ENCODE measurements around the gene RTKN2. TPM values are rescaled to one million over a fixed set of nuclear protein-coding genes. Genes with fewer than 3 reads are reported as not detected.
A peak's percentile ranks its signal among the peaks of the same experiment; 100 is the strongest.

The RTKN2 gene
- total and polyA plus RNA-seq, 2 donors (not counting 1 experiment from before 2014, with no cell fraction given): 0.07 to 0.22 TPM

DNA sequence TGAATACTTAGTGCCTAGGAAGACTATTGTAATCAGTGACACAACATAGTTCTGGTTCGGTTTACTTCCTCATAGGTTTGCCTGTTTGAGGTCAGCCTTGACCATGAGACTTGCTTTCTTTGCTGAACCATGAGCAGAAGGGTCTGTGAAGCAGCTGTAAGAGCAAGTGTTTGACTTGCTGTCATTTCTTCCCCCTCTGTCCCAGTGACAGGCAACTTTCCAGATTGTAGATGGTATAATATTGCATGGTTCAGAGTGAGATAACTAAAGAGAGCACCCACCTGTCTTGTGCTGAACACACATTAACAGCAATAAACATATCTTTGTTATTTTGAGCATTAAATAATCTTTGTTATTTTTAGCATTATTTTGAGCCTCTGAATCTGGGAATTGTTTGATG, 9.3 kb upstream of the RTKN2 start:
- H3K4me2 ChIP-seq (replicated peaks; ENCODE audit: low read depth, low read length, poor library complexity, severe bottlenecking): no peak overlapping the region
- DNase-seq (no peak), ATAC-seq (ENCODE audit: low read depth) (no peak)
- Mint-ChIP-seq H3K27ac (no peak overlapping the region), H3K27me3 (peaks cover 12% of the 10 kb centered on the region), H3K4me3 (no peak overlapping the region), H3K9me3 (ENCODE audit: insufficient read depth) (no peaks in the 10 kb centered on the region), H3K4me1 (no peaks in the 10 kb centered on the region)
- ChIA-PET POLR2A (no interaction called here), CTCF (no interaction called here)
- intact Hi-C loops (cut with micrococcal nuclease): no loop called here
- H3K27ac ChIP-seq (ENCODE audit: low read length in 2 of 2): no peak overlapping the region
- H3K4me1 ChIP-seq (ENCODE audit: control insufficient read depth in 2 of 2, insufficient read depth in 2 of 2, low read length in 2 of 2): no peaks in the 10 kb centered on the region
- no peaks in the 10 kb centered on the region for H3K36me3 ChIP-seq (replicated peaks in 1 of 2; ENCODE audit: control extremely low read depth in 1 of 2, control insufficient read depth in 1 of 2, extremely low read depth in 1 of 2, insufficient read depth in 2 of 2, low read length in 1 of 2)
- H4K20me1 ChIP-seq (ENCODE audit: control insufficient read depth, insufficient read depth, low read length, poor library complexity, severe bottlenecking): no peaks in the 10 kb centered on the region
- no peaks in the 10 kb centered on the region for H3K79me2 ChIP-seq (ENCODE audit: control insufficient read depth, insufficient read depth, low read length)
- TF ChIP-seq, protein P1, sequence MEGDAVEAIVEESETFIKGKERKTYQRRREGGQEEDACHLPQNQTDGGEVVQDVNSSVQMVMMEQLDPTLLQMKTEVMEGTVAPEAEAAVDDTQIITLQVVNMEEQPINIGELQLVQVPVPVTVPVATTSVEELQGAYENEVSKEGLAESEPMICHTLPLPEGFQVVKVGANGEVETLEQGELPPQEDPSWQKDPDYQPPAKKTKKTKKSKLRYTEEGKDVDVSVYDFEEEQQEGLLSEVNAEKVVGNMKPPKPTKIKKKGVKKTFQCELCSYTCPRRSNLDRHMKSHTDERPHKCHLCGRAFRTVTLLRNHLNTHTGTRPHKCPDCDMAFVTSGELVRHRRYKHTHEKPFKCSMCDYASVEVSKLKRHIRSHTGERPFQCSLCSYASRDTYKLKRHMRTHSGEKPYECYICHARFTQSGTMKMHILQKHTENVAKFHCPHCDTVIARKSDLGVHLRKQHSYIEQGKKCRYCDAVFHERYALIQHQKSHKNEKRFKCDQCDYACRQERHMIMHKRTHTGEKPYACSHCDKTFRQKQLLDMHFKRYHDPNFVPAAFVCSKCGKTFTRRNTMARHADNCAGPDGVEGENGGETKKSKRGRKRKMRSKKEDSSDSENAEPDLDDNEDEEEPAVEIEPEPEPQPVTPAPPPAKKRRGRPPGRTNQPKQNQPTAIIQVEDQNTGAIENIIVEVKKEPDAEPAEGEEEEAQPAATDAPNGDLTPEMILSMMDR (IDR thresholded peaks at IDR 0.05): no peak
- no peak for TF ChIP-seq EZH2 (IDR thresholded peaks at IDR 0.05; ENCODE audit: borderline replicate concordance, insufficient read depth, low read depth, low read length, poor library complexity, severe bottlenecking)
- WGBS (ENCODE audit: insufficient coverage): 60% methylated on average over 1 of the region's 1 CpG
- H3K9ac ChIP-seq (ENCODE audit: low read length): no peak overlapping the region
- no peak overlapping the region for H2AFZ ChIP-seq (ENCODE audit: insufficient read depth, low read depth, low read length, poor library complexity, severe bottlenecking)
- H3K9me3 ChIP-seq (ENCODE audit: control extremely low read depth in 1 of 3, control insufficient read depth in 2 of 3, insufficient read depth in 1 of 3, low read length in 2 of 3): peaks cover 0 to 3% (median 0%) of the 10 kb centered on the region in 3 donors
- H3K4me3 ChIP-seq (ENCODE audit: control extremely low read depth in 1 of 5, extremely low read depth in 1 of 5, insufficient read depth in 1 of 5, low read depth in 2 of 5, low read length in 4 of 5): no peak overlapping the region
- no peaks in the 10 kb centered on the region for H3K27me3 ChIP-seq (replicated peaks in 1 of 4; ENCODE audit: control extremely low read depth in 1 of 4, control insufficient read depth in 3 of 4, insufficient read depth in 4 of 4, low read length in 3 of 4)

DNA sequence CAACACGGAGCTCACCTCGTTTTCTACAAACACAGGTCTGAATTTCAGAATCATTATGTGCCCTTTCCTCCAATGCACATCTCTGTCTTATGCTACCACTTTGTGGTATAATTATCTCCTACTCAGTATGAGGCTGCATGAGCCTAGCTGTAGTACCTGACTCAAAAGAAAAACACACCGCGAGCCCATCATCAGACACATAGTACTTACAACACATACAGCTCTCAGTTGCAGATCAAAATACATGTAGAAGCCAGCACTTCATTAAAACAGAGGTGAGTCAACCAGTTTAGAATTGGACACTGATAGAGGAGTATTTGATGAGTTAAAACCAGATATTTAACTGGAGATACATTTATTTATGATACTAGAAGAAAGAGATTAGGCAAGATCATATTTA, 1.4 kb upstream of the RTKN2 start:
- H3K4me2 ChIP-seq (replicated peaks; ENCODE audit: low read depth, low read length, poor library complexity, severe bottlenecking): no peak overlapping the region
- intact Hi-C loops (cut with micrococcal nuclease): no loop called here
- POLR2A ChIA-PET: no interaction called here

More for the DNA sequence above, 1.4 kb upstream of the RTKN2 start:
- H3K27me3 ChIP-seq (replicated peaks in 1 of 4; ENCODE audit: control extremely low read depth in 1 of 4, control insufficient read depth in 3 of 4, insufficient read depth in 4 of 4, low read length in 3 of 4): peaks cover 0 to 17% (median 9%) of the 10 kb centered on the region in 4 experiments
- ATAC-seq (ENCODE audit: low read depth): no peak
- no peak overlapping the region for H3K27ac ChIP-seq (ENCODE audit: low read length in 2 of 2)
- DNase-seq: no peak
- Mint-ChIP-seq H3K4me3 (peak overlapping the region; percentile 54), H3K9me3 (ENCODE audit: insufficient read depth) (no peaks in the 10 kb centered on the region), H3K27me3 (peaks cover 14% of the 10 kb centered on the region), H3K4me1 (peaks cover 11% of the 10 kb centered on the region), H3K27ac (no peak overlapping the region)
- no peak for TF ChIP-seq EZH2 (IDR thresholded peaks at IDR 0.05; ENCODE audit: borderline replicate concordance, insufficient read depth, low read depth, low read length, poor library complexity, severe bottlenecking)
- TF ChIP-seq, protein P1 (IDR thresholded peaks at IDR 0.05): no peak
- no peaks in the 10 kb centered on the region for H3K36me3 ChIP-seq (replicated peaks in 1 of 2; ENCODE audit: control extremely low read depth in 1 of 2, control insufficient read depth in 1 of 2, extremely low read depth in 1 of 2, insufficient read depth in 2 of 2, low read length in 1 of 2)
- no peaks in the 10 kb centered on the region for H3K9me3 ChIP-seq (ENCODE audit: control extremely low read depth in 1 of 3, control insufficient read depth in 2 of 3, insufficient read depth in 1 of 3, low read length in 2 of 3)
- H3K4me3 ChIP-seq (ENCODE audit: control extremely low read depth in 1 of 5, extremely low read depth in 1 of 5, insufficient read depth in 1 of 5, low read depth in 2 of 5, low read length in 4 of 5): no peak overlapping the region
- CTCF ChIA-PET: interaction anchor here (0.6 to 2.5 kb wide), 2 partner anchors 25 to 91 kb away, joined by 3 to 7 read pairs; no protein-coding TSS in a partner anchor
- H3K4me1 ChIP-seq (ENCODE audit: control insufficient read depth in 2 of 2, insufficient read depth in 2 of 2, low read length in 2 of 2): peaks cover 14 to 15% of the 10 kb centered on the region in 2 donors
- no peaks in the 10 kb centered on the region for H4K20me1 ChIP-seq (ENCODE audit: control insufficient read depth, insufficient read depth, low read length, poor library complexity, severe bottlenecking)
- no peaks in the 10 kb centered on the region for H3K79me2 ChIP-seq (ENCODE audit: control insufficient read depth, insufficient read depth, low read length)
- 90% methylated on average over 4 of the region's 4 CpGs for WGBS (ENCODE audit: insufficient coverage)
- H2AFZ ChIP-seq (ENCODE audit: insufficient read depth, low read depth, low read length, poor library complexity, severe bottlenecking): no peak overlapping the region
- H3K9ac ChIP-seq (ENCODE audit: low read length): no peak overlapping the region
